IMR-90 (cell line): ENCODE data around the gene HAVCR2. TPM values are rescaled to one million over a fixed set of nuclear protein-coding genes. Genes with fewer than 3 reads are reported as not detected.

ENCODE experiments used
- ATAC-seq: fragments of 200-7000 bp; cut with Tn5 transposase; 2 replicates; pipeline ENCODE4 v1.9.1; 2020; ENCODE audit warnings: low read depth, mild to moderate bottlenecking, moderate library complexity
- BruUV-seq: library from RNA; stranded (reverse); fragments of 400-500 nt; replicated peaks from 2 replicates; lab custom pipeline; 2021; lab: Mats Ljungman, UMichigan
- CTCF ChIA-PET: fragments of 300-600 bp; formaldehyde crosslinking; extraction: SDS; loops from one replicate; lab custom pipeline; 2021; ENCODE audit warnings: antibody characterized with exemption; lab: Yijun Ruan, JAX
- POLR2A ChIA-PET: fragments of 300-600 bp; sonication (Branson Sonifier 250); formaldehyde crosslinking; loops from one replicate; lab custom pipeline; 2022; ENCODE audit warnings: antibody characterized with exemption; ENCODE audit not compliant: unreplicated experiment; lab: Charles Lee
- DNase-seq: peaks from one replicate; pipeline ENCODE4 v3.0.0; 2013
- H2AFZ ChIP-seq: replicated peaks from 2 replicates; pipeline ENCODE3; 2013; ENCODE audit warnings: low read length, mild to moderate bottlenecking; ENCODE audit not compliant: poor library complexity
- H2AK5ac ChIP-seq: 2 replicates; pipeline ENCODE4 v1.6.1; 2013; ENCODE audit warnings: low read depth, low read length, inconsistent platforms
- H2AK9ac ChIP-seq: replicated peaks from 2 replicates; pipeline ENCODE3; 2013; ENCODE audit warnings: mild to moderate bottlenecking, low read depth, low read length, moderate library complexity; ENCODE audit not compliant: poor library complexity
- H2BK120ac ChIP-seq: 2 replicates; pipeline ENCODE4 v1.6.1; 2013; ENCODE audit warnings: low read depth, low read length, inconsistent platforms
- H2BK15ac ChIP-seq: 3 replicates; pipeline ENCODE4 v1.6.1; 2013; ENCODE audit warnings: low read depth, low read length, inconsistent platforms
- H2BK20ac ChIP-seq: 2 replicates; pipeline ENCODE4 v1.6.1; 2013; ENCODE audit warnings: low read depth, mild to moderate bottlenecking, inconsistent platforms, low read length, moderate library complexity
- H2BK5ac ChIP-seq: 2 replicates; pipeline ENCODE4 v1.6.1; 2013; ENCODE audit warnings: mild to moderate bottlenecking, low read depth, low read length, inconsistent platforms; ENCODE audit not compliant: poor library complexity, severe bottlenecking
- H3K14ac ChIP-seq: replicated peaks from 2 replicates; pipeline ENCODE4 v1.6.1; 2013; ENCODE audit warnings: low read depth, low read length, inconsistent platforms
- H3K18ac ChIP-seq: 2 replicates; pipeline ENCODE4 v1.6.1; 2013; ENCODE audit warnings: low read depth, low read length, control low read depth
- H3K23ac ChIP-seq: 2 replicates; pipeline ENCODE4 v1.6.1; 2013; ENCODE audit warnings: low read depth, low read length, inconsistent platforms
- H3K27ac ChIP-seq: 2 replicates; pipeline ENCODE4 v1.5.1; 2013; ENCODE audit warnings: mild to moderate bottlenecking, control low read depth, low read length; ENCODE audit not compliant: insufficient read depth
- H3K27me3 ChIP-seq: 2 replicates; pipeline ENCODE4 v1.6.1; 2013; ENCODE audit warnings: low read length; ENCODE audit not compliant: control insufficient read depth, insufficient read depth
- H3K36me3 ChIP-seq: 2 replicates; pipeline ENCODE4 v1.6.1; 2013; ENCODE audit warnings: low read length, mixed read lengths; ENCODE audit not compliant: control insufficient read depth, insufficient read depth
- H3K4ac ChIP-seq: 2 replicates; pipeline ENCODE4 v1.6.1; 2013; ENCODE audit warnings: low read depth, low read length, inconsistent platforms
- H3K4me1 ChIP-seq: 2 replicates; pipeline ENCODE4 v1.6.1; 2013; ENCODE audit warnings: low read length, mixed read lengths; ENCODE audit not compliant: control insufficient read depth, insufficient read depth
- H3K4me2 ChIP-seq: 2 replicates; pipeline ENCODE4 v1.6.1; 2013; ENCODE audit warnings: low read depth, mild to moderate bottlenecking, control low read depth, low read length, moderate library complexity
- H3K4me3 ChIP-seq: 2 replicates; pipeline ENCODE4 v1.5.1; 2013; ENCODE audit warnings: low read depth, mild to moderate bottlenecking, control low read depth, low read length, moderate library complexity; ENCODE audit not compliant: insufficient read depth
- H3K56ac ChIP-seq: 2 replicates; pipeline ENCODE4 v1.6.1; 2013; ENCODE audit warnings: low read length, inconsistent platforms; ENCODE audit not compliant: insufficient read depth; ENCODE audit errors: extremely low read depth
- H3K79me1 ChIP-seq, 2 experiments: 2 replicates each; pipeline ENCODE4 v1.6.1; 2013; ENCODE audit warnings: low read length in 2 of 2, inconsistent platforms in 1 of 2, low read depth in 1 of 2
- H3K9ac ChIP-seq: 2 replicates; pipeline ENCODE4 v1.6.1; 2013; ENCODE audit warnings: low read depth, low read length, control low read depth
- H3K9me1 ChIP-seq: 2 replicates; pipeline ENCODE4 v1.6.1; 2013; ENCODE audit warnings: low read length, inconsistent platforms; ENCODE audit not compliant: insufficient read depth
- H3K9me3 ChIP-seq: 2 replicates; pipeline ENCODE4 v1.6.1; 2013; ENCODE audit warnings: low read length; ENCODE audit not compliant: control insufficient read depth, insufficient read depth
- H4K20me1 ChIP-seq: 2 replicates; pipeline ENCODE4 v1.6.1; 2013; ENCODE audit warnings: low read length, inconsistent platforms; ENCODE audit not compliant: insufficient read depth
- H4K5ac ChIP-seq: 2 replicates; pipeline ENCODE4 v1.6.1; 2013; ENCODE audit warnings: mild to moderate bottlenecking, low read depth, low read length, control low read depth
- H4K8ac ChIP-seq, 2 experiments: 2 replicates each; pipeline ENCODE4 v1.6.1; 2013; ENCODE audit warnings: low read depth in 2 of 2, low read length in 2 of 2, control low read depth in 1 of 2, inconsistent platforms in 1 of 2
- H4K91ac ChIP-seq: 2 replicates; pipeline ENCODE4 v1.6.1; 2013; ENCODE audit warnings: low read depth, low read length, inconsistent platforms; ENCODE audit not compliant: insufficient read depth
- FOS ChIP-seq: fragments of 150-350 bp; IDR thresholded peaks from 2 replicates; pipeline ENCODE4 v1.6.1; 2016; ENCODE audit warnings: low read depth, low read length
- MAFK ChIP-seq: IDR thresholded peaks from 2 replicates; pipeline ENCODE4 v1.6.1; 2012; ENCODE audit warnings: low read depth, low read length, improper control_type of control experiment
- dilution Hi-C: fragments of 300-500 bp; cut with HindIII; formaldehyde crosslinking; loops from one replicate; pipeline ENCODE4 v1.14.3; 2018; ENCODE audit warnings: low sequenced_read_pairs; ENCODE audit not compliant: unreplicated experiment
- in situ Hi-C: fragments of 300-500 bp; cut with MboI; formaldehyde crosslinking; loops from 3 replicates; pipeline ENCODE4 v1.14.3; 2019; ENCODE audit warnings: low sequenced_read_pairs, inconsistent platforms, mixed read lengths
- intact Hi-C: fragments of 100-400 bp; cut with micrococcal nuclease; formaldehyde crosslinking; loops from 2 replicates; pipeline ENCODE4 v1.10.0; 2022
- polyA plus RNA-seq, 3 experiments: library from polyadenylated mRNA; depleted of rRNA; stranded (reverse); fragments of >200 nt; gene quantifications; 2 replicates each; pipeline ENCODE4 v1.2.3, GENCODE V29; 2012; ENCODE audit warnings: low replicate concordance in 1 of 3
- total RNA-seq: library from RNA; depleted of rRNA; stranded (reverse); fragments of >200 nt; gene quantifications from 2 replicates; pipeline ENCODE4 v1.2.3, GENCODE V29; 2012

The HAVCR2 gene
- total and polyA plus RNA-seq, 2 of the 4 experiments (the other 2 are of a cell fraction), result under 0.01 to 0.07 TPM

- no peak overlapping the region for H2BK5ac ChIP-seq
- no peak for TF ChIP-seq FOS
- no peak for TF ChIP-seq MAFK
- H3K4ac ChIP-seq, result no peak overlapping the region
- no peak for ATAC-seq
- no peak overlapping the region for H2AK5ac ChIP-seq
- peaks cover 5% of the 10 kb centered on the region; the same call in 1 of the 2 replicates for H3K9me3 ChIP-seq
- no peak overlapping the region for H3K4me2 ChIP-seq
- H4K8ac ChIP-seq, result no peak overlapping the region
- H4K20me1 ChIP-seq, result no peaks in the 10 kb centered on the region
- in situ Hi-C loops, result loop anchor here (10.0 kb wide), 1 partner anchor 1987 kb away; no protein-coding TSS in a partner anchor
- H3K36me3 ChIP-seq, result no peaks in the 10 kb centered on the region
- no peak overlapping the region for H2BK120ac ChIP-seq
- H3K27ac ChIP-seq, result no peak overlapping the region
- no peak overlapping the region for H3K18ac ChIP-seq
- ChIA-PET CTCF (interaction anchor here (0.6 kb wide), 1 partner anchor 9 kb away, joined by 5 read pairs; no protein-coding TSS in a partner anchor), POLR2A (no interaction called here)
- H3K14ac ChIP-seq, result no peak overlapping the region
- no peak overlapping the region for H4K91ac ChIP-seq
- H4K5ac ChIP-seq, result no peak overlapping the region
- intact Hi-C loops, result no loop called here
- no peak overlapping the region for H2BK15ac ChIP-seq
- no peak overlapping the region for H3K23ac ChIP-seq
- no peak overlapping the region for H3K56ac ChIP-seq
- no peak overlapping the region for H2BK20ac ChIP-seq
- no peak overlapping the region for H3K9ac ChIP-seq
- no TSS peak for BruUV-seq
- no peaks in the 10 kb centered on the region for H3K79me1 ChIP-seq
- dilution Hi-C loops, result no loop called here
- DNase-seq, result no peak
- no peaks in the 10 kb centered on the region for H3K4me1 ChIP-seq
- H2AFZ ChIP-seq, result no peak overlapping the region
- no peaks in the 10 kb centered on the region for H3K27me3 ChIP-seq
- H3K4me3 ChIP-seq, result no peak overlapping the region
- no peak overlapping the region for H2AK9ac ChIP-seq
- no peaks in the 10 kb centered on the region for H3K9me1 ChIP-seq
Observed at GRCh38 chr5:157121709-157122108, 12.9 kb upstream of the HAVCR2 start.
